ENCODE data around the gene SYT11.

DNA sequence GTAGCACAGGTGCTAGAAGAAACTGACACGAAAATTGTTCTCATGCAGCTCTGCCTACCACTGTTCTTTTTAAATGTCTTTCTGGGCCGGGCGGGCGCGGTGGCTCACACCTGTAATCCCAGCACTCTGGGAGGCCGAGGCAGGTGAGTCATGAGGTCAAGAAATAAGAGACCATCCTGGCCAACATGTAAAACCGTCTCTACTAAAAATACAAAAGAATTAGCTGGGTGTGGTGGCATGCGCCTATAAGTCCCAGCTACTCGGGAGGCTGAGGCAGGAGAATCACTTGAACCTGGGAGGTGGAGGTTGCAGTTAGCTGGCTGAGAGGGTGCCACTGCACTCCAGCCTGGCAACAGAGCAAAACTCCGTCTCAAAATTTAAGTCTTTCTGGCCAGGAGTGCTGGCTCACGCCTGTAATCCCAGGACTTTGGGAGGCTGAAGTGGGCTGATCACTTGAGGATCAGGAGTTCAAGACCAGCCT lies 52.7 kb downstream of the SYT11 start:
- TF ChIP-seq, protein P1, sequence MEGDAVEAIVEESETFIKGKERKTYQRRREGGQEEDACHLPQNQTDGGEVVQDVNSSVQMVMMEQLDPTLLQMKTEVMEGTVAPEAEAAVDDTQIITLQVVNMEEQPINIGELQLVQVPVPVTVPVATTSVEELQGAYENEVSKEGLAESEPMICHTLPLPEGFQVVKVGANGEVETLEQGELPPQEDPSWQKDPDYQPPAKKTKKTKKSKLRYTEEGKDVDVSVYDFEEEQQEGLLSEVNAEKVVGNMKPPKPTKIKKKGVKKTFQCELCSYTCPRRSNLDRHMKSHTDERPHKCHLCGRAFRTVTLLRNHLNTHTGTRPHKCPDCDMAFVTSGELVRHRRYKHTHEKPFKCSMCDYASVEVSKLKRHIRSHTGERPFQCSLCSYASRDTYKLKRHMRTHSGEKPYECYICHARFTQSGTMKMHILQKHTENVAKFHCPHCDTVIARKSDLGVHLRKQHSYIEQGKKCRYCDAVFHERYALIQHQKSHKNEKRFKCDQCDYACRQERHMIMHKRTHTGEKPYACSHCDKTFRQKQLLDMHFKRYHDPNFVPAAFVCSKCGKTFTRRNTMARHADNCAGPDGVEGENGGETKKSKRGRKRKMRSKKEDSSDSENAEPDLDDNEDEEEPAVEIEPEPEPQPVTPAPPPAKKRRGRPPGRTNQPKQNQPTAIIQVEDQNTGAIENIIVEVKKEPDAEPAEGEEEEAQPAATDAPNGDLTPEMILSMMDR (IDR thresholded peaks at IDR 0.05; ENCODE audit: control extremely low read depth in 1 of 3, insufficient read depth in 1 of 3, low read depth in 1 of 3, low read length in 3 of 3), result no peak
- no peak for TF ChIP-seq RAD21 (IDR thresholded peaks at IDR 0.05 in 1 of 2, conservative IDR thresholded peaks at IDR 0.05 in 1 of 2; ENCODE audit: low read depth in 2 of 2, low read length in 2 of 2)
